ENCODE data around the gene FBXO7. TPM values are rescaled to one million over a fixed set of nuclear protein-coding genes. Genes with fewer than 3 reads are reported as not detected.

The FBXO7 gene
- total RNA-seq, 1 experiment from 2014 or later, result 47.8 TPM

DNA sequence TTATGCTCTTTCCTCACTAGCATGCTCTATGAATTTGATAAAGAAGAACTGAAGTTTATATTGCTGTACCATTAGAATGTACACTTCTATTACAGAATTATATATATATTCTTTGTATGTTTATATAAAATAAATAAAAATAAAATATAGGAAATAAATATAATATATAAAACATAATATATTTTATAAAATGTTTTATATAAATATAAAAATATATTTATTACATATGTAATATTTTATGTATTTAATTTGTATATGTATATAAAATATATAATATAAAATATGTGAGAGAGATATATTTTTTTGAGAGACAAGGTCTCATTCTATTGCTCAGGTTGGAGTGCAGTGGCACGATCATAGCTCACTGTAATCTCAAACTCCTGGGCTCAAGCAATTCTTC lies 44.3 kb upstream of the FBXO7 start:
- Mint-ChIP-seq H3K27me3 (ENCODE audit: low read depth) (peaks cover 75% of the 10 kb centered on the region), H3K36me3 (ENCODE audit: insufficient read depth in 1 of 3, low read depth in 3 of 3) (no peaks in the 10 kb centered on the region), H3K27ac (no peak overlapping the region), H3K4me3 (no peak overlapping the region), H3K4me1 (no peaks in the 10 kb centered on the region), H3K9me3 (no peaks in the 10 kb centered on the region; a peak in 2 of 5 replicates)
- Histone ChIP-seq H3K79me1 (ENCODE audit: insufficient read depth, low read depth, low read length, poor library complexity, severe bottlenecking) (no peaks in the 10 kb centered on the region), H2BK20ac (ENCODE audit: low read depth, low read length, poor library complexity, severe bottlenecking) (no peak overlapping the region), H2BK15ac (ENCODE audit: low read depth, low read length) (no peak overlapping the region), H3K4ac (ENCODE audit: low read depth, low read length) (no peak overlapping the region), H2AK5ac (ENCODE audit: insufficient read length, low read length) (no peak overlapping the region), H3K27me3 (ENCODE audit: insufficient read depth, low read length) (0 out of 2 replicates have a peak, but pooled peaks cover 3% of the 10 kb centered on the region), H2BK12ac (ENCODE audit: insufficient read length, low read depth, low read length) (no peak overlapping the region), H3K4me1 (ENCODE audit: insufficient read depth, low read length) (no peaks in the 10 kb centered on the region), H3K14ac (ENCODE audit: insufficient read depth, low read length) (no peak overlapping the region), H2AFZ (ENCODE audit: low read length) (no peak overlapping the region), H2BK120ac (ENCODE audit: low read depth, low read length, poor library complexity, severe bottlenecking) (no peak overlapping the region), H4K8ac (replicated peaks; ENCODE audit: insufficient read length, low read depth, low read length) (no peak overlapping the region), H3K79me2 (ENCODE audit: insufficient read depth, low read length) (no peaks in the 10 kb centered on the region), H3K23me2 (ENCODE audit: insufficient read length, low read depth, low read length, poor library complexity, severe bottlenecking) (no peaks in the 10 kb centered on the region), H3K9me3 (ENCODE audit: control insufficient read depth, low read depth, low read length) (no peaks in the 10 kb centered on the region), H2BK5ac (ENCODE audit: insufficient read length, low read length) (no peak overlapping the region), H4K5ac (ENCODE audit: insufficient read length, low read depth, low read length) (no peak overlapping the region), H3K56ac (ENCODE audit: insufficient read length, low read depth, low read length) (no peak overlapping the region), H3K27ac (ENCODE audit: insufficient read length, low read depth, low read length) (no peak overlapping the region), H3K9ac (ENCODE audit: extremely low read depth, insufficient read length, low read length) (no peak overlapping the region), H3K18ac (ENCODE audit: insufficient read length, low read depth, low read length) (no peak overlapping the region), H4K20me1 (ENCODE audit: control insufficient read depth, insufficient read depth, insufficient read length) (no peaks in the 10 kb centered on the region), H4K91ac (ENCODE audit: insufficient read length, low read depth, low read length) (no peak overlapping the region), H3K23ac (ENCODE audit: insufficient read length, low read depth, low read length) (no peak overlapping the region), H3T11ph (ENCODE audit: low read length) (no peak overlapping the region), H3K4me2 (ENCODE audit: insufficient read depth, insufficient read length, low read length) (no peak overlapping the region)
- no peak for DNase-seq
- no CpG with 5 or more reads among the region's 1 CpG for WGBS (ENCODE audit: extremely low coverage, insufficient read length, low lambda C conversion rate)
- TF ChIP-seq, protein P1, sequence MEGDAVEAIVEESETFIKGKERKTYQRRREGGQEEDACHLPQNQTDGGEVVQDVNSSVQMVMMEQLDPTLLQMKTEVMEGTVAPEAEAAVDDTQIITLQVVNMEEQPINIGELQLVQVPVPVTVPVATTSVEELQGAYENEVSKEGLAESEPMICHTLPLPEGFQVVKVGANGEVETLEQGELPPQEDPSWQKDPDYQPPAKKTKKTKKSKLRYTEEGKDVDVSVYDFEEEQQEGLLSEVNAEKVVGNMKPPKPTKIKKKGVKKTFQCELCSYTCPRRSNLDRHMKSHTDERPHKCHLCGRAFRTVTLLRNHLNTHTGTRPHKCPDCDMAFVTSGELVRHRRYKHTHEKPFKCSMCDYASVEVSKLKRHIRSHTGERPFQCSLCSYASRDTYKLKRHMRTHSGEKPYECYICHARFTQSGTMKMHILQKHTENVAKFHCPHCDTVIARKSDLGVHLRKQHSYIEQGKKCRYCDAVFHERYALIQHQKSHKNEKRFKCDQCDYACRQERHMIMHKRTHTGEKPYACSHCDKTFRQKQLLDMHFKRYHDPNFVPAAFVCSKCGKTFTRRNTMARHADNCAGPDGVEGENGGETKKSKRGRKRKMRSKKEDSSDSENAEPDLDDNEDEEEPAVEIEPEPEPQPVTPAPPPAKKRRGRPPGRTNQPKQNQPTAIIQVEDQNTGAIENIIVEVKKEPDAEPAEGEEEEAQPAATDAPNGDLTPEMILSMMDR (conservative IDR thresholded peaks at IDR 0.05), result no peak

Measured in H9 (cell line).